Measurements from ENCODE around the gene SMIM35.
A peak's percentile ranks its signal among the peaks of the same experiment; 100 is the strongest.
"Not testable (repeated sequence)": the region's sequence is repeated elsewhere in the genome, so short reads cannot be mapped to it uniquely, and the experiment has no call there.

SMIM35 gene

DNA sequence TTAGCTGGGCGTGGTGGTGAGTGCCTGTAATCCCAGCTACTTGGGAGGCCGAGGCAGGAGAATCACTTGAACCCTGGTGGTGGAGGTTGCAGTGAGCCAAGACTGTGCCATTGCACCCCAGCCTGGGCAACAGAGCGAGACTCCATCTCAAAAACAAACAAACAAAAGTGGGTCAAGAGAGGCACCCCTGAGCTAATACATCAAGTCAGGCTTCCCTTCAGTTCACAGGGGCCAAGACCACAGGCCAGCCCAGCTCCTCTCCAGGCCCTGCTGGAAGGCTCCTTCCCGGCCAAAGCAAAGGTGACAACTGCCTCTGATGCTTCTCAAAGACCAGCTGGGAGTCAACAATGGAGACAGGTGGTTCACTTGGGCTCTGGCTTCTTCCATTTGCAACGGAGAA is 24.6 kb downstream of the SMIM35 start:
- H3K4me1 Mint-ChIP-seq (ENCODE audit: low read depth) = peaks cover 25% of the 10 kb centered on the region
- intact Hi-C loops (cut with micrococcal nuclease); H3K9me3 Mint-ChIP-seq; H3K36me3 Mint-ChIP-seq (ENCODE audit: low read depth); H3K4me3 Mint-ChIP-seq; H3K27ac Mint-ChIP-seq: not testable (repeated sequence)
- peaks cover 14% of the 10 kb centered on the region for H3K27me3 Mint-ChIP-seq

GRCh38 chr11:118061586-118062125 is 25.1 kb downstream of the SMIM35 start:
- H3K9me3 Mint-ChIP-seq = no peaks in the 10 kb centered on the region
- no peak overlapping the region for H3K4me3 Mint-ChIP-seq
- H3K36me3 Mint-ChIP-seq (ENCODE audit: low read depth) = no peaks in the 10 kb centered on the region
- peaks cover 19% of the 10 kb centered on the region for H3K27me3 Mint-ChIP-seq
- peaks cover 30% of the 10 kb centered on the region for H3K4me1 Mint-ChIP-seq (ENCODE audit: low read depth)
- intact Hi-C loops (cut with micrococcal nuclease) = no loop called here
- no peak overlapping the region for H3K27ac Mint-ChIP-seq

DNA sequence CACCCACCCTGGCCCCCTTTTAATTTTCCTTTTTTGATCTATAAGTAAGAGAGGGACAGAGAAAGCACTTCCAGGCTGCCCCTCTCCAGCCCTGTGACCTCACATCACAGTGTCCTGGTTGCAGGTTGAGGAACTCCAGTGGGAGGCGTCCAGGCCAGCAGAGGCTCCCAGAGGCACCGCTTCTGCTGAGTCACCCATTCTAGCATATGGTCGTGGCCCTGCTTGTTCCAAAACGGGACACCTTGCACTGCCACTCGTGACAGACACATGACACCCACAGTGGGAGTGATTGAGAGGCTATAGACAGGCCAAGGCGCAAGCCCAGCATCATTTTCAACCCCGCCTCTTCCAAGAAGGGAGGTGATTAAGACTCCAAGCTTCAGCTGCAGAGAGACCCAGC is 25.9 kb downstream of the SMIM35 start:
- intact Hi-C loops (cut with micrococcal nuclease) = no loop called here
- H3K4me1 Mint-ChIP-seq (ENCODE audit: low read depth) = peaks cover 38% of the 10 kb centered on the region
- H3K27me3 Mint-ChIP-seq = peaks cover 22% of the 10 kb centered on the region
- peak overlapping the region; percentile 58 for H3K27ac Mint-ChIP-seq
- no peak overlapping the region for H3K4me3 Mint-ChIP-seq
- H3K9me3 Mint-ChIP-seq = no peaks in the 10 kb centered on the region
- H3K36me3 Mint-ChIP-seq (ENCODE audit: low read depth) = no peaks in the 10 kb centered on the region

DNA sequence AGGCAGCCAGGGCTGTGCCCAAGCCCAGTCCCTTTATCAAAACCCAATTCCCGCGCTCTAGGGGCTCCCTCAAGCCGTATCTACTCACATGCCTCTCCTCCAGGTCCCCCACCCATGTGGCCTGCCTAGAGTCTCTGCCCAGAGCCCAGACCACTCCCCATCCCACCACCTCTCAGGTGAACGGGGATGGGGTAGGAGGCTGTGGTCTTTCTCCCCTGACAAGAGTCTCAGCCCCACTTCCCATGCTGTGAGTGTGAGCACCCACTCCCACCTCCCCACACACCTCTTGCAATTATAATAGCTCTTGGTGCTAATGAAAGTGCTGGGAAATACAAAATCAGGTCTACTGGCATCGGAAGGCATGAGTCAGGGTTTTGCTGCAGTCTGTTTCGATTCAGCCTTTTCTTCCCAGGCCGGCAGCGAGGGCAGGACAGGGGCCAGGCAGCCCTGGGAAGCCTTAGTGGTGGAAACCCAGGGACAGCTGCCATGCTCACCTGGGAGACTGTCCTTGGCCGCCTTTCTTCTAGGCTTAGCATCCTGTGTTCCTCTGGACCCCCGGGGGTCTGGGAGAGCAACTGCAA is 26.6 kb downstream of the SMIM35 start:
- H3K36me3 Mint-ChIP-seq (ENCODE audit: low read depth) = no peaks in the 10 kb centered on the region
- H3K4me1 Mint-ChIP-seq (ENCODE audit: low read depth) = peaks cover 42% of the 10 kb centered on the region
- peak overlapping the region; percentile 58 for H3K27ac Mint-ChIP-seq
- H3K27me3 Mint-ChIP-seq = peaks cover 22% of the 10 kb centered on the region
- intact Hi-C loops (cut with micrococcal nuclease) = no loop called here
- H3K4me3 Mint-ChIP-seq = no peak overlapping the region
- no peaks in the 10 kb centered on the region for H3K9me3 Mint-ChIP-seq

DNA sequence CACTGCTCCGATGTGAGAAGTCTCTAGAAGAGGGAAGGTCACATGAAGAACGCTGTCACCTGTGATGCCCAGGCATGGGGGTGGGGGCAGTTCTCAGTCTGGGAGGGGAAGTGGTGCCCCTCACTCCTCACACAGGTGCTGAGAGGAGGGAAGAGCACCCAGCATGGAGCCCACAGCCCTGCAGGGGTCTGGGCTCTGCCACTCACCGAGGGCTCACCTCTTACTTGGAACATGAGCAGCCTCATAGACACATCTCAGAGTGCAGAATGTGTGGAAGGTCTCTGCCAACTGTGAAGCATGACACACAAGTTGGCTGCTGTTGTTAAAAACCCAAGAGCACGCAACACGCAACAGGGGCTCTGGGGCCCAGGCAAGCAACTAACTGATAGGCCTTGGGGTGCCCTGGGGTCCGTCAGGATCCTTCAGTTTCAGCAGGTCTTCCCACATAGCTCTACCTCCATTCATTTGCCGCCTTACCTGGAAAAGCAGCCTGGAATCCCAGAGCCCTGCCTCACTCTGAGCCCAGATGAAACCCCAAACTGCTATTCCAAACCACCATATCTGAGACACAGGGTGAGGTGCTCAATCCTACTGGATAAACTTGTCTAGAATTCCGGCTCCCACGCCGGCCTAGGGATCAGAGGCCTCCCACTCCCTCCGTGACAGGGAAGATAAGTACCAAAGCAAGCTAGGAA is 27.4 kb downstream of the SMIM35 start:
- Mint-ChIP-seq H3K4me3 (no peak overlapping the region), H3K27me3 (peaks cover 22% of the 10 kb centered on the region), H3K27ac (no peak overlapping the region), H3K36me3 (ENCODE audit: low read depth) (no peaks in the 10 kb centered on the region), H3K4me1 (ENCODE audit: low read depth) (peaks cover 42% of the 10 kb centered on the region), H3K9me3 (no peaks in the 10 kb centered on the region)
- intact Hi-C loops (cut with micrococcal nuclease) = no loop called here

DNA sequence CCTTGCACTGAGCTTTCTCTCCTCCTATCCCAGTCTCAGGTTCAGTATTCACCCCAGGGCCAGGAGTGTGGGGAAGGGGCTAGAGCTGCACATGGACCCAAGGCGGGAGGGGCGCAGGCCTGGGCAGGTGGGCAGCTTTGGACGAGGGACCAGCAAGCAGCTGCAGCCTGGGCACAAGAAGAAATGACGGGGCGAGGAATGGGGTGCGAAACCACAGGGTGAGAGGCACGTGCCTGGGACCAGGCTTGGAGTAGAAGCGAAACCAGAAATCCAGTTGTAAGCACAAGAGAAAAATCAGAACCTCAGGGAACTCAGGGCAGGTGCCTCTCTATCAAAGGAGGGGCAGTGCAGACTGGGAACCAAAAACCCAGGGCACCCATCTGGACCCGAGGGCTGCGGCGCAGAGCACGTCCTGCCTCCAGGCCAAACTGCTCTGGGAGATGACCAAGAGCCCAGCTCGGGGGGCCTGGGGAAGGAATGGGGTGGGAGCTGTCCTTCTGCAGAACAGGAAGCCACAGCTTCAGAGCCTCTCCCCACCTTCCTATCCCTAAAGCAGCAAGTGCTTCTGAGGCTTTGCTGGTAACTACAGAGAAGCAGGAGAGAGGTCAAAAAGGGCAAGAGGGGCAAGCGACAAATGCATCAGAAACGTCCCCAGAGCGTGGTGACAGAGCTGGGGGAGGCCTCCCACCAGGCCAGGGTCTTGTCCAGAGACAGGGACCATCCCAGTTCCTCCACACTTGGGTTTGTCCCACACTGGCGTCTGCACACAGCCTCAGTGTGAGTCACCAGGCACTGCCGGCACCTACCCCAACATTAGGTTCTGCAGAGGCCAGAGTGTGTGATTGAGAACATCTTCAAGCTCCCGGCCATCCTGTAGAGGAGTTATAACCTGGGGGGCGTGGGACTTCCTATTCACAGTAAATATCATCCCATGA is 28.2 kb downstream of the SMIM35 start:
- Mint-ChIP-seq H3K27ac (no peak overlapping the region), H3K4me3 (no peak overlapping the region)
- intact Hi-C loops (cut with micrococcal nuclease) = no loop called here

DNA sequence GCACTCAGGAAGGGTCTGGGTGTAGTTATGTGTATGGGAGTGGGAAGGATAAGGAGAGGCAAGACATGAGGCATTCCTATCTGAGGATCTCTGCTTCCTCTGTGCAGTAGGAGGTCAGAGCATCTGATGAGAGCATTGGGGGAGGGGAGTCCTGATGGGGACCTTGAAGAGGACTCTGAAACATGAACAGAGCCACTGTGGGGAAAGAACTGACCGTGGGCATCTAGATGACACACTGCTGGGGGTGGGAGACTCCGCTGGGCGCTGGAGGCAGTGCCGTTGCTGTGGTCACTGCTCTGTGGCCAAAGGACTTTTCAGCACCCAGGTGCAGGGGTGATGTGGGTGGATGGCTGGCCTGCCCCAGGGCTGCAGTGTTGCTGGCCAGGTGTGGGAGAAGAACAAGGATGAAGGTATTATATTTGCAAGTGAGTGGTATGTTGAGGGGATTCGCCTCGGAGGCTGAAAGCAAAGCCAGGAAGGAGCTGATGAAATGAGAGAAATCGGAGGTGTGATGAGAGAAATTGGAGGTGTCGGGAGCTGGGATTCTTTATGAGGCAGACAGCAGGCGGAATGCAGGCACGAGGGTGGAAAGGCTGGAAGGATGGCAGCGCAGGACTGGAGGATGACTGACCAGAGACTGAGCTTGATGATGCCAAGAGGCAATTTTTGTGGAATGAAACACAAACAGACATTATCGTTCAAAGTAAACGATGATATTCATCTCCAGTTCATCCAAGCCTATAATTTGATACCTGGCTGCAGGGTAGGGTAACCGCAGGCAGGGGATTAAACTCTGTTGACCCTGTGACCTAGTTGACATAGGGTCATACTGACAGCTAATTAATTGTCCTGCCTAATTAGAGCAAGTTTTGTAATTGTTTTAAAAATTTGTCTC is 29.3 kb downstream of the SMIM35 start:
- intact Hi-C loops (cut with micrococcal nuclease) = no loop called here
- Mint-ChIP-seq H3K36me3 (ENCODE audit: low read depth) (no peaks in the 10 kb centered on the region), H3K9me3 (no peaks in the 10 kb centered on the region), H3K27ac (no peak overlapping the region), H3K4me1 (ENCODE audit: low read depth) (peaks cover 55% of the 10 kb centered on the region), H3K4me3 (no peak overlapping the region), H3K27me3 (peaks cover 19% of the 10 kb centered on the region)

More for the DNA sequence above, 28.2 kb downstream of the SMIM35 start:
- Mint-ChIP-seq H3K9me3 (no peaks in the 10 kb centered on the region), H3K36me3 (ENCODE audit: low read depth) (no peaks in the 10 kb centered on the region), H3K4me1 (ENCODE audit: low read depth) (peaks cover 44% of the 10 kb centered on the region), H3K27me3 (peaks cover 22% of the 10 kb centered on the region)

DNA sequence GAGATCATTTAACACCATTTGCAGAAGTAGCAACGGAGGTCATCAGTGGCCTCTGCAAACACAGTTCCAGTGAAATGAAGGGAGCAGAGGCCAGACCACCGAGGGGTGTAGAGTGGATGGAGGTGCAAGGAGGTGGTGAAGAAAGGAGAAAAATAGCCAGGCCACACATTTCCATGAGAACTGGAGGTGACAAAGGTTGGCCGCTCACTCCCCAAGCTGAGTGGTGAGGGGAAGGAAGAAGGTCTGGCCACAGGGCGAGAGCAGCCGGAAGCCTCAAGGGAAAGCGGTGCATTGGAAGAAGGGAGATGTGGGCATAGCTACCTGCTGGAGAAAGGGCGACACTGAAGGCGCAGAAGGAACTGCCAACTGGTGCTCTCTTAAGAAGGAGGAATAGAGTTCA is 30.0 kb downstream of the SMIM35 start:
- Mint-ChIP-seq H3K36me3 (ENCODE audit: low read depth) (no peaks in the 10 kb centered on the region), H3K4me1 (ENCODE audit: low read depth) (peaks cover 62% of the 10 kb centered on the region), H3K27ac (peak overlapping the region; percentile 2), H3K9me3 (no peaks in the 10 kb centered on the region), H3K27me3 (peaks cover 19% of the 10 kb centered on the region), H3K4me3 (no peak overlapping the region)
- intact Hi-C loops (cut with micrococcal nuclease) = no loop called here

GRCh38 chr11:118055966-118056365 is 30.8 kb downstream of the SMIM35 start:
- Mint-ChIP-seq H3K27ac (peak overlapping the region; percentile 2), H3K27me3 (peaks cover 19% of the 10 kb centered on the region), H3K4me3 (no peak overlapping the region), H3K4me1 (ENCODE audit: low read depth) (peaks cover 69% of the 10 kb centered on the region), H3K36me3 (ENCODE audit: low read depth) (no peaks in the 10 kb centered on the region), H3K9me3 (no peaks in the 10 kb centered on the region)
- intact Hi-C loops (cut with micrococcal nuclease) = no loop called here

DNA sequence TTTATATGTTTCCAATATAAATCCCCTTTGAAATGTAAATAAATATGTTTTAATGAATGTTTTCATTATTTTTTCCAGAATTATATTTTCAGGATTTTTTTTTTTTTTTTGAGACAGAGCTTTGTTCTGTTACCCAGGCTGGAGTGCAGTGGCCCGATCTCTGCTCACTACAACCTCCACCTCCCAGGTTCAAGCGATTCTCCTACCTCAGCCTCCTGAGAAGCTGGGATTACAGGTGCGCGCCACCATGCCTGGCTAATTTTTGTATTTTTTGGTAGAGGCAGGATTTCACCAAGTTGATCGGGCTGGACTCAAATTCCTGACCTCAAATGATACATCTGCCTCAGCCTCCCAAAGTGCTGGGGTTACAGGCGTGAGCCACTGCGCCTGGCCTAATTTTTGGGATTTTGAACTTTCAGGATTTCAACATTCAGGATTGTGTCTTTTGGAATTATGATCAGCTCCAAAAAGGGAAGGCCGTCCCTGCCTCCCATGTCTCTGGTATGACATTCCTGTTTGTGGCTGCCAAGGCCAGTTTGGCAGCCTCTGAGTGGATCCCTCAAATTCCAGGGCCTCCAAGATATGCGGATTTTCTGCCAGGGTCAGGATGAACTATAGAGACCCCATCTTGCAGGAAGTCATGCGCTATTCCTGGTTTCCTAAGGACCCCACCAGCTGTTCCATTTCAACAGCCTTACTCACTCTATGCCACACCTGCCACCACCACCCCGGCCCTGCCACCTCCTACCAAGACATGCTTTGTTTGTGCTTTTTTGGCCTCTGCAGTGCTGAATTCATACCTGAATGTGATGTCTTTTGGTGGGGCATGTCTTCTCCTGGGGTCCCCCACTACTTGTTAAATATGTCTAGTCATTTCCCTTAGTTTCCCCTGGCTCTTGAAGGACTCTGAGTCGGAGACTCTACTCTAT is 31.8 kb downstream of the SMIM35 start:
- no peak overlapping the region for H3K27ac Mint-ChIP-seq
- no peaks in the 10 kb centered on the region for H3K36me3 Mint-ChIP-seq (ENCODE audit: low read depth)
- intact Hi-C loops (cut with micrococcal nuclease) = loop anchor here (5.0 kb wide), 3 partner anchors 53 to 213 kb away; partner anchors contain the start of gene IL10RA
- H3K9me3 Mint-ChIP-seq = no peaks in the 10 kb centered on the region
- H3K27me3 Mint-ChIP-seq = peaks cover 17% of the 10 kb centered on the region
- H3K4me1 Mint-ChIP-seq (ENCODE audit: low read depth) = peaks cover 65% of the 10 kb centered on the region
- H3K4me3 Mint-ChIP-seq = no peak overlapping the region

DNA sequence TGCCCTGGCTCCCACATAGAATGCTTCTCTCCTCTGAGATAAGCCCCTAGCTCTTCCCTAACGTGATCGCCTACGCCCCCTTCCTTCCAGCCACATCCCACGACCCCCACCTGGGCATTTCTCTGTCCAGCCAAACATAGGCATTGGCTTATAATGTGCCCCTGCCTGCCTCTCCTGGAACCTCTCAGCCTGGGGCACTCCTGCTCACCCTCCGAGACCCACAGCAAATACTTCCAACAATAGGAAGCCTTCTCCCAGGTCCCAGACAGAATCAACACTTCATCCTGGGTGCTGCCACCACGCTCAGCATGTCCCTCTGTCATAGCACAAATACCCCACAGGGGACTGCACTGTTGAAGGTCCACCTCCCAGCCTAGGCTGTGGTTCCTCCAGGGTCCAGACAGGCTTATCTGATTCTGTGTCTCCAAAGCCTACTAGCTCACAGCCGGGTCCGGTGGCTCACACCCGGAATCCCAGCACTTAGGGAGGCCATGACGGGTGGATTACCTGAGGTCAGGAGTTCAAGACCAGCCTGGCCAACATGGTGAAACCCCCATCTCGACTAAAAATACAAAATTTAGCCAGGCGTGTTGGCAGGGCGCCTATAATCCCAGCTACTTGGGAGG is 34.1 kb downstream of the SMIM35 start:
- H3K4me3 Mint-ChIP-seq = no peak overlapping the region
- peaks cover 70% of the 10 kb centered on the region for H3K4me1 Mint-ChIP-seq (ENCODE audit: low read depth)
- H3K36me3 Mint-ChIP-seq (ENCODE audit: low read depth) = no peaks in the 10 kb centered on the region
- peak overlapping the region; percentile 79 for H3K27ac Mint-ChIP-seq
- no peaks in the 10 kb centered on the region for H3K9me3 Mint-ChIP-seq
- H3K27me3 Mint-ChIP-seq = peaks cover 13% of the 10 kb centered on the region
- intact Hi-C loops (cut with micrococcal nuclease) = loop anchor here (2.0 to 5.0 kb wide), 5 partner anchors 50 to 234 kb away; partner anchors contain the start of gene IL10RA

Data from dendritic cell treated with granulocyte-macrophage colony-stimulating factor and Interleukin-4, amounts not matched to agents 40 ng/mL and 50 ng/mL, for 4 days (primary cell).